ENCODE data around the gene RIC1.
"Not testable (repeated sequence)": the region's sequence is repeated elsewhere in the genome, so short reads cannot be mapped to it uniquely, and the experiment has no call there.

RIC1 gene

GRCh38 chr9:5721279-5722087 is 92.6 kb downstream of the RIC1 start:
- DNase-seq (ENCODE audit: low spot score) = no peak

GRCh38 chr9:5722679-5723078 is 93.8 kb downstream of the RIC1 start:
- not testable (repeated sequence) for DNase-seq (ENCODE audit: low spot score)

- DNase-seq (ENCODE audit: low spot score) = no peak
Measured at GRCh38 chr9:5735072-5735471, 106.2 kb downstream of the RIC1 start.

- DNase-seq (ENCODE audit: low spot score) = no peak
Measured at GRCh38 chr9:5736563-5737346, 107.8 kb downstream of the RIC1 start.

- no peak for DNase-seq (ENCODE audit: low spot score)
Measured at GRCh38 chr9:5743109-5743508, 114.2 kb downstream of the RIC1 start.

- DNase-seq (ENCODE audit: low spot score) = no peak
Measured at GRCh38 chr9:5748438-5748837, 119.5 kb downstream of the RIC1 start.

- DNase-seq (ENCODE audit: low spot score) = no peak
Measured at GRCh38 chr9:5749306-5749705, 120.4 kb downstream of the RIC1 start.

- DNase-seq (ENCODE audit: low spot score) = no peak
Measured at GRCh38 chr9:5750569-5750968, 121.7 kb downstream of the RIC1 start.

- DNase-seq (ENCODE audit: low spot score) = no peak
Measured at GRCh38 chr9:5756633-5757032, 127.7 kb downstream of the RIC1 start.

GRCh38 chr9:5760338-5760737 is 131.4 kb downstream of the RIC1 start:
- DNase-seq (ENCODE audit: low spot score) = no peak

GRCh38 chr9:5762421-5762820 is 133.5 kb downstream of the RIC1 start:
- DNase-seq (ENCODE audit: low spot score) = no peak

- DNase-seq (ENCODE audit: low spot score) = no peak
Measured at GRCh38 chr9:5764130-5764868, 135.4 kb downstream of the RIC1 start.

- no peak for DNase-seq (ENCODE audit: low spot score)
Measured at GRCh38 chr9:5767968-5768932, 139.3 kb downstream of the RIC1 start.

GRCh38 chr9:5773324-5773999 is 144.6 kb downstream of the RIC1 start:
- no peak for DNase-seq (ENCODE audit: low spot score)

GRCh38 chr9:5778805-5779204 is 149.9 kb downstream of the RIC1 start:
- DNase-seq (ENCODE audit: low spot score) = no peak

- DNase-seq (ENCODE audit: low spot score) = not testable (repeated sequence)
Measured at GRCh38 chr9:5779705-5780218, 150.9 kb downstream of the RIC1 start.

- not testable (repeated sequence) for DNase-seq (ENCODE audit: low spot score)
Measured at GRCh38 chr9:5783420-5783819, 154.5 kb downstream of the RIC1 start.

- DNase-seq (ENCODE audit: low spot score) = no peak
Measured at GRCh38 chr9:5783982-5784381, 155.1 kb downstream of the RIC1 start.

GRCh38 chr9:5784526-5785315 is 155.8 kb downstream of the RIC1 start:
- no peak for DNase-seq (ENCODE audit: low spot score)

Data from hematopoietic multipotent progenitor cell treated with erythropoietin and hydrocortisone succinate and interleukin-3 and kit ligand, for 15 days (in vitro differentiated cells).